ENCODE results near the gene RHBDF2.

GRCh38 chr17:76442341-76443338, 58.6 kb downstream of the RHBDF2 start:
- TF ChIP-seq EZH2phosphoT487 (IDR thresholded peaks at IDR 0.05; ENCODE audit: borderline replicate concordance, low read depth, low read length), result no peak
- TF ChIP-seq, protein P1, sequence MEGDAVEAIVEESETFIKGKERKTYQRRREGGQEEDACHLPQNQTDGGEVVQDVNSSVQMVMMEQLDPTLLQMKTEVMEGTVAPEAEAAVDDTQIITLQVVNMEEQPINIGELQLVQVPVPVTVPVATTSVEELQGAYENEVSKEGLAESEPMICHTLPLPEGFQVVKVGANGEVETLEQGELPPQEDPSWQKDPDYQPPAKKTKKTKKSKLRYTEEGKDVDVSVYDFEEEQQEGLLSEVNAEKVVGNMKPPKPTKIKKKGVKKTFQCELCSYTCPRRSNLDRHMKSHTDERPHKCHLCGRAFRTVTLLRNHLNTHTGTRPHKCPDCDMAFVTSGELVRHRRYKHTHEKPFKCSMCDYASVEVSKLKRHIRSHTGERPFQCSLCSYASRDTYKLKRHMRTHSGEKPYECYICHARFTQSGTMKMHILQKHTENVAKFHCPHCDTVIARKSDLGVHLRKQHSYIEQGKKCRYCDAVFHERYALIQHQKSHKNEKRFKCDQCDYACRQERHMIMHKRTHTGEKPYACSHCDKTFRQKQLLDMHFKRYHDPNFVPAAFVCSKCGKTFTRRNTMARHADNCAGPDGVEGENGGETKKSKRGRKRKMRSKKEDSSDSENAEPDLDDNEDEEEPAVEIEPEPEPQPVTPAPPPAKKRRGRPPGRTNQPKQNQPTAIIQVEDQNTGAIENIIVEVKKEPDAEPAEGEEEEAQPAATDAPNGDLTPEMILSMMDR (conservative IDR thresholded peaks at IDR 0.05; ENCODE audit: low read length), result no peak
